Mucosa of descending colon (tissue), 3 donors: Measurements from ENCODE around the gene GALNT9. TPM values are rescaled to one million over a fixed set of nuclear protein-coding genes. Genes with fewer than 3 reads are reported as not detected.
A peak's percentile ranks its signal among the peaks of the same experiment; 100 is the strongest.

Experiments
- ATAC-seq: fragments of 200-7000 bp; cut with Tn5 transposase; one replicate; pipeline ENCODE4 v1.9.1; 2020; ENCODE audit warnings: mild to moderate bottlenecking, moderate library complexity
- DNase-seq, 3 donors: peaks; one replicate each; pipeline ENCODE4 v3.0.0-alpha.2; 2020
- H3K36me3 ChIP-seq: fragments of 200-600 bp; one replicate; pipeline ENCODE4 v1.8.0; 2021; ENCODE audit warnings: low read depth, mild to moderate bottlenecking
- H3K4me1 ChIP-seq: fragments of 200-600 bp; one replicate; pipeline ENCODE4 v1.8.0; 2021; ENCODE audit warnings: low read depth, mild to moderate bottlenecking
- H3K4me3 ChIP-seq: fragments of 200-600 bp; one replicate; pipeline ENCODE4 v1.8.0; 2021; ENCODE audit warnings: mild to moderate bottlenecking
- H3K9me3 ChIP-seq: fragments of 200-600 bp; one replicate; pipeline ENCODE4 v1.8.0; 2021; ENCODE audit warnings: mild to moderate bottlenecking
- intact Hi-C, 2 donors: fragments of 100-400 bp; cut with DNase I in 1 of 2; cut with micrococcal nuclease in 1 of 2; formaldehyde crosslinking; loops; one replicate each; pipeline versions ENCODE4 v1.11.0 to v1.11.1; 2022; cut with DNase I, micrococcal nuclease
- total RNA-seq, 3 donors: library from RNA; stranded (reverse); fragmentation: NEBNext Ultra II Directional in 2 of 3; extraction: Animal tissue kit (Norgen Biotek cat#: 25700) in 2 of 3; gene quantifications; one replicate each; pipeline versions ENCODE4 v1.2.1 to v1.2.4, GENCODE V29; 2021 to 2023
- TF ChIP-seq, protein P1 (sequence below): fragments of 200-600 bp; IDR thresholded peaks from one replicate; pipeline ENCODE4 v1.8.0; 2022; ENCODE audit warnings: antibody characterized with exemption, mild to moderate bottlenecking
- donor health status: DM: no; HTN: no; CAD: no; lungs with moderate emphysema.
- donor health status: DM: no; HTN: no; CAD: no.
- donor health status: DM: no; HTN: yes; CAD: no.

Gene GALNT9
- total RNA-seq, 3 donors from 2014 or later: 0.43 to 3.7 TPM; not detected in 1

DNA sequence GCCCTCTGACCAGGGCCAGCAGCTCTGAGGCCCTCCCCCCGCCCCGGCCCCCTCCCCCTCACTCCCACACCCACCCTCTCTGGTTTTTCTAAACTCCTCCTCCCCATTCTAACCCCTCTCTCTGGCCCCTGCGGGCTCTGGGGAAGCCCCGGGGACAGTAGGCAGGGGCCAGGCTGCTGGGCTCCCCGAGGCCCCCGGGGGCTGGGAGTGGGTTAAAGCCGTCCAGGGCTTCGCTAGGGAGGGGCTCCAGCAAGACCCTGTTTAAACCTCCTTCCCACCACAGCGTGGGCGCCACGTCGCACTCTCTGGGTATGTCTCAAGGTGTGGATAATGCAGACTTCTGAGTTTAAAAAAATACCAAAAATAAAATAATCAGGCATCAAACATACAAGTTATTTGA lies 51.4 kb downstream of the GALNT9 start:
- ATAC-seq: no peak

DNA sequence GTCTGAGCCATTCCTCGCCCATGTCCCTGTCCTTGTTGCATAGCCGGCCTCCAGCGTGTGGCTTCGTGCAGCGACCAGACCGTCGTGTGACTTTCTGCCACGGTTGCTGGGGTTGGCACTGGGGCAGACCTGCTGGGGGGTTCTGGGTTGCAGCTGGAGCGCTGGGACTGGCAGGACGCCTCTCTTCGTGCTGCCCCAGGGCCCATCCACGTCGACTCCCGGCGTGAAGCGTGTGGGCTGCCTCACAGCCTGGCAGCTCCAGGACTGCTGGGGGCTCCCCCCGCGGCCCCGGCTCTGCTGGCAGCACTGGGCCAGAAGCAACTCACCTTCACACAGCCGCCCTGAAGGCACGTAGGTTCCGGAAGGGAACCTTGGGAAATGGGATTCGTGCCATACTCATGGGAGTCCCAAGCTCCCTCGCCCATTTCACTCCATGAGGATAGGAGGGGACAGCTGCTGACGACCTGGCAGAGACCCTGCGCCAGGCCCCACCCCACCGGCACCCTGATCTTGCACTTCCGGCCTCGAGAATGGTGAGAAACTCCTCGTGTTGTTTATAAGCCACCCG lies 51.9 kb downstream of the GALNT9 start:
- DNase-seq (peak in 1 of 3 donors; percentile 37), ATAC-seq (no peak)
- H3K36me3 ChIP-seq: no peaks in the 10 kb centered on the region
- H3K9me3 ChIP-seq: no peaks in the 10 kb centered on the region
- intact Hi-C loops: no loop called here
- TF ChIP-seq, protein P1, sequence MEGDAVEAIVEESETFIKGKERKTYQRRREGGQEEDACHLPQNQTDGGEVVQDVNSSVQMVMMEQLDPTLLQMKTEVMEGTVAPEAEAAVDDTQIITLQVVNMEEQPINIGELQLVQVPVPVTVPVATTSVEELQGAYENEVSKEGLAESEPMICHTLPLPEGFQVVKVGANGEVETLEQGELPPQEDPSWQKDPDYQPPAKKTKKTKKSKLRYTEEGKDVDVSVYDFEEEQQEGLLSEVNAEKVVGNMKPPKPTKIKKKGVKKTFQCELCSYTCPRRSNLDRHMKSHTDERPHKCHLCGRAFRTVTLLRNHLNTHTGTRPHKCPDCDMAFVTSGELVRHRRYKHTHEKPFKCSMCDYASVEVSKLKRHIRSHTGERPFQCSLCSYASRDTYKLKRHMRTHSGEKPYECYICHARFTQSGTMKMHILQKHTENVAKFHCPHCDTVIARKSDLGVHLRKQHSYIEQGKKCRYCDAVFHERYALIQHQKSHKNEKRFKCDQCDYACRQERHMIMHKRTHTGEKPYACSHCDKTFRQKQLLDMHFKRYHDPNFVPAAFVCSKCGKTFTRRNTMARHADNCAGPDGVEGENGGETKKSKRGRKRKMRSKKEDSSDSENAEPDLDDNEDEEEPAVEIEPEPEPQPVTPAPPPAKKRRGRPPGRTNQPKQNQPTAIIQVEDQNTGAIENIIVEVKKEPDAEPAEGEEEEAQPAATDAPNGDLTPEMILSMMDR: no peak
- no peak overlapping the region for H3K4me3 ChIP-seq
- no peaks in the 10 kb centered on the region for H3K4me1 ChIP-seq

More for the DNA sequence above, 51.4 kb downstream of the GALNT9 start:
- Histone ChIP-seq H3K9me3 (no peaks in the 10 kb centered on the region), H3K4me3 (no peak overlapping the region), H3K4me1 (no peaks in the 10 kb centered on the region), H3K36me3 (no peaks in the 10 kb centered on the region)
- TF ChIP-seq, protein P1: no peak
- intact Hi-C loops: no loop called here
- DNase-seq: peak in 1 of 3 donors; percentile 26

DNA sequence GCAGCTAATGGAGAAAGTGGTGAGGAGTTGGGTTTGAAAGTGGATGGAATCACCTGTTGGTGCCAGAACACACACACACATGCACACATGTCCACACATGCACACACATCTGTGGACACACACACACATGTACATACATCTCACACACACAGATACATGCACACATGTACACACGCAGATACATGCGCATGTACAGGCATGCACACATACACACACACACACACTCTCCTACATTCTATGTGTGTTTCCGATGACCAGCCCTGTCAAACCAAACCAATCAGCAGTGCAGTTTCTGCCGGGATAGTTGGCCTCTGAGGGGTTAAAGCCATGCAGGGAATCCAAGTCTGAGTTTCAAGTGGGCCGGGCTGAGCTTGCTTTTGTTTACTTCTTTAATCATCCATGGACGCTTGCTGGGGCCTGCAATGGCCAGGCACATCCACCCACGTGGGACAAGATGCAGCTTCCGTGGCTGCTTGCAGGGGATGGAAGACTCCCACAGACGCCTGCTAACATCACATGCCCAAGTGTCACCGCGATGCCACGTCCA lies 52.5 kb downstream of the GALNT9 start:
- H3K36me3 ChIP-seq: no peaks in the 10 kb centered on the region
- H3K4me1 ChIP-seq: no peaks in the 10 kb centered on the region
- TF ChIP-seq, protein P1: no peak
- H3K9me3 ChIP-seq: no peaks in the 10 kb centered on the region
- no peak for ATAC-seq
- intact Hi-C loops: no loop called here
- no peak for DNase-seq
- no peak overlapping the region for H3K4me3 ChIP-seq

DNA sequence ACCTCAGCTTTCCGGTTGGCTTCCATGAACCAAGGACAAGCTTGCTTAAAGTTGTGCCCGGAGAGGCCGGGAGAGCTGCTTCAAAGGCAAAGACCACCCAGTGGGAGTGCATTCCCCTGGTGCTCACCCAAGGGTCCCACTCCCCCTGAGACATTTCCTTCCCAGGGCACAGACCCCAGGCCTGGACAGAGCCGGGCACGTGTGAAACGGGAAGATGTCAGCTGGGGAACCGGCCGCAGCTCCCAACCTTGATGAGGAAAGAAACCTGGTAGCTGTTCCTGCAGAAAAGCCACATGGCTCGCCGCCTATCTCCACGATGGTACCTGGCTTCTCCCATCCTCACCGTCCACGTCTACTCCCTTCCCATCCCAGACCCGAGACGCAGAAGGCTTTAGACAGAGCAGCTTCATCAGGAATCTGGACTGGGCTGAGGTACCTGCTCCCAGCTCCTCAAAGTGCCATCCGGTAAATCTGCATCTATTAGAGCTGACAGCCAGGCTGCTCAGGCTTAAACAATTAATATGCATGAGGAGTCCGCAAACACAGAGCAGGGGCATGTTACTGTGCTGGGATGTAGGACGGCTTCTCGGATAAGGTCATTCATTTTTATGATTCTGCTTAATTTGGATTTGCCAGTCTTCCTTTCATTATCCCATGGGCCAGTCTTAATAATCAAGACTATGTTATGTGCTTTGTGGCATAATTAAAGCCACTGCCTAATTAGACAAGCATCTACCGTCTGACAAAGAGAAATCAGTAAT lies 53.1 kb downstream of the GALNT9 start:
- Histone ChIP-seq H3K4me3 (no peak overlapping the region), H3K4me1 (no peaks in the 10 kb centered on the region), H3K36me3 (no peaks in the 10 kb centered on the region), H3K9me3 (no peaks in the 10 kb centered on the region)
- intact Hi-C loops: no loop called here
- peak in 1 of 3 donors; percentile 38 for DNase-seq
- no peak for ATAC-seq
- TF ChIP-seq, protein P1: no peak

DNA sequence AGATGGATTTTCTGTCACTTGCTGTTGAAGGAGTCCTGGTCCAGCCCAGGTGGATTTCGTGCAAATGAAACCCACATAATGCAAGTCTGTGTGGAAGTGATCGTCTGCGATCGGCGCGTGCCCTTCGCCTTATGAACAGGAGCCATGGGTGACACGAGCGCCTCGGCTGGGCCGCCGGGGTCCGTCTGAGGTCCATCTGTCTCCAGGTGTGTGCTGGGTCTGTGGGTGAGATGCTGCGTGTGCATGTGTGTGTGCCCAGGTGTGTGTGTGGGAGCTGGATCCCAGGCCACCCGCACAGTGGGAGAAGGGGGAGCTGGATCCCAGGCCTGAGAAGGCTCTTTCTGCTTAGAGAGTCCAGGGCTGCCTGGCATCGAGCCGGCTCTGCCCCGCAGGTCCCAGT lies 53.8 kb downstream of the GALNT9 start:
- peak in 1 of 3 donors; percentile 29 for DNase-seq
- Histone ChIP-seq H3K36me3 (no peaks in the 10 kb centered on the region), H3K4me3 (no peak overlapping the region), H3K4me1 (no peaks in the 10 kb centered on the region), H3K9me3 (no peaks in the 10 kb centered on the region)
- intact Hi-C loops: no loop called here
- no peak for ATAC-seq
- TF ChIP-seq, protein P1: no peak
